GM12878 (cell line): ENCODE measurements around the gene APOBEC3C. TPM values are rescaled to one million over a fixed set of nuclear protein-coding genes. Genes with fewer than 3 reads are reported as not detected.

ENCODE experiments used
- CHD2 ChIP-seq: IDR thresholded peaks from 2 replicates; pipeline ENCODE4 v1.6.1; 2011; ENCODE audit warnings: low read depth, low read length, improper control_type of control experiment, borderline replicate concordance
- CREM ChIP-seq: IDR thresholded peaks from 2 replicates; pipeline ENCODE4 v1.6.1; 2014; ENCODE audit warnings: antibody characterized with exemption, low read depth
- EED ChIP-seq: sonication (generic); IDR thresholded peaks from 2 replicates; pipeline ENCODE4 v1.6.1; 2016; ENCODE audit warnings: antibody characterized with exemption, low read depth
- EP300 ChIP-seq, 2 experiments: fragments of 150-350 bp in 1 of 2; IDR thresholded peaks; 2 replicates each; pipeline ENCODE4 v1.6.1; 2011 to 2012; ENCODE audit warnings: low read depth in 2 of 2, low read length in 2 of 2, borderline replicate concordance in 1 of 2, improper control_type of control experiment in 1 of 2, inconsistent platforms in 1 of 2; ENCODE audit not compliant: control insufficient read depth in 1 of 2
- IKZF1 ChIP-seq: fragments of 450-650 bp; conservative IDR thresholded peaks from 2 replicates; pipeline ENCODE4 v1.6.1; 2017; ENCODE audit warnings: antibody characterized with exemption, mild to moderate bottlenecking
- MTA2 ChIP-seq: fragments of 450-650 bp; IDR thresholded peaks from 2 replicates; pipeline ENCODE4 v1.6.1; 2016; ENCODE audit warnings: low read depth, mild to moderate bottlenecking, moderate library complexity
- MXI1 ChIP-seq: fragments of 150-350 bp; IDR thresholded peaks from 2 replicates; pipeline ENCODE4 v1.6.1; 2011; ENCODE audit warnings: low read depth, mild to moderate bottlenecking, inconsistent platforms, low read length, improper control_type of control experiment
- NFYB ChIP-seq: IDR thresholded peaks from 2 replicates; pipeline ENCODE4 v1.6.1; 2011; ENCODE audit warnings: low read depth, mild to moderate bottlenecking, low read length, improper control_type of control experiment, moderate library complexity; ENCODE audit not compliant: insufficient read depth
- NR2C1 ChIP-seq: fragments of 450-650 bp; IDR thresholded peaks from 2 replicates; pipeline ENCODE4 v1.6.1; 2017; ENCODE audit warnings: antibody characterized with exemption, mild to moderate bottlenecking, moderate library complexity
- RUNX3 ChIP-seq: IDR thresholded peaks from 2 replicates; pipeline ENCODE4 v1.6.1; 2012; ENCODE audit warnings: low read length, inconsistent platforms
- SP1 ChIP-seq: IDR thresholded peaks from one replicate; pipeline ENCODE4 v1.6.1; 2011; ENCODE audit warnings: low read depth, low read length
- ZNF274 ChIP-seq: IDR thresholded peaks from one replicate; pipeline ENCODE4 v1.8.0; 2011; ENCODE audit not compliant: insufficient read length, insufficient read depth
- polyA plus RNA-seq, 11 experiments: library from polyadenylated mRNA; depleted of rRNA in 4 of 11; unstranded in 6 of 11; stranded (reverse) in 5 of 11; fragments of >200 nt; fragmentation: Nextera tagmentation in 4 of 11; fragmentation: Illumina TruSeq in 1 of 11; extraction: Ambion mirVana in 4 of 11; extraction: Trizol in 1 of 11; gene quantifications; 1 replicate in 1 of 11; 2 replicates in 10 of 11; pipeline versions ENCODE4 v1.2.1 to v1.2.3, GENCODE V29; 2011 to 2016; ENCODE audit warnings: inconsistent platforms in 2 of 11, missing spikeins in 2 of 11, low read depth in 1 of 11
- total RNA-seq, 4 experiments: library from RNA; depleted of rRNA in 3 of 4; stranded (reverse); fragments of >200 nt in 3 of 4; fragmentation: Illumina TruSeq in 1 of 4; extraction: Trizol in 1 of 4; gene quantifications; 2 replicates each; pipeline versions ENCODE4 v1.2.1 to v1.2.3, GENCODE V29; 2013 to 2021
- TF ChIP-seq, protein P1 (sequence below): IDR thresholded peaks from 2 replicates; pipeline ENCODE4 v1.6.1; 2012; ENCODE audit warnings: low read depth, low read length, improper control_type of control experiment

APOBEC3C gene
- total and polyA plus RNA-seq, 10 of the 15 experiments (the other 5 are each of a cell fraction or from before 2014, with no cell fraction given), result 22.9 to 290 (median 156) TPM

DNA sequence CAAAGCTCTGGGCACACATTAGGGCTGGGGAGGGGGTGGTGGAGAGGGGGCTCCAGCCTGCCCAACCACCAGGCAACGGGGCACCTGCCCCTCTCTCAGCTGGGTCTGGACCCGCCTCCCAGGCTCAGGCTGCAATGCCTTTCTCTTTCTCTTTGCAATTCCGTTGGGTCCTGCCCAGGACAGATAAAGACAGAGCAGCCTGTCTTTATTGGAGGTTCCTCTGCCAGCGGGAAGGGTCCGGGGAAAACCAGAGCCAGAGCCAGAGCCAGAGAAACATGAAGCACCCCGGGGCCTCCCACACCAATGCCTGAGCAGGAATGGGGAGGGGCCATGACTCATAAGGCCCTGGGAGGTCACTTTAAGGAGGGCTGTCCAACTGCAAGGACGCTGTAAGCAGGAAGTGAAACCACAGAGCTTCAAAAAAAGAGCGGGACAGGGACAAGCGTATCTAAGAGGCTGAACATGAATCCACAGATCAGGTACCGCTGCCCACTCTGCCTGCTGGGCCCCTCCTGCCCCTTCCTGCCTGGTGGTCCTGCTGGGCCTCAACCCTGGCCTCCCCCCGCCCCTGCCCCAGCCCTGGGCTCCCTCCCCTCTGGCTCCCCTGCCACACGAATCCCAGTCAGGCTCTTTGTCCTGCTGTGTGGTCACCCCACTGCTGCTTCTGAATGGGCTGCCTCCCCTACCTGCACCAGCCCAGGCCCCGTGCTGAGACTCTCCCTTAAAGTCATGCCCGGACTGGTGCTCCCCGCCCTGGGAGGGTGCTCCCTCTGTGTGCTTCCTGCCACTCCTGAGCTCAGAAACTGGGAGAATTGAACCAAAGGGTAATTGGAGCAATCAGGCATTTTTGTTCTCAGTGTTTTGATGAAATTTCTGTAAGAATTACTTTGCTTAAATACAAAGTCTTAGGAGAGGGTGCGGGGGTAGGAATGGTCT is 31.8 kb upstream of the APOBEC3C start, which contains the start of gene APOBEC3B (continued):
- TF ChIP-seq RUNX3 (peak; percentile 89), CHD2 (no peak), MTA2 (peak; percentile 31; the same call in 1 of the 2 replicates), EED (peak; percentile 78), IKZF1 (peak; percentile 71), MXI1 (0 out of 2 replicates have a peak, but pooled peaks have one; percentile 43), CREM (peak; percentile 37; the same call in 1 of the 2 replicates), SP1 (peak; percentile 19), NR2C1 (peak; percentile 63; the same call in 1 of the 2 replicates), ZNF274 (no peak), NFYB (peak; percentile 73), EP300 (IDR thresholded peaks at IDR 0.05; ENCODE audit: borderline replicate concordance in 1 of 2, control insufficient read depth in 1 of 2, low read depth in 2 of 2, low read length in 2 of 2) (no peak)
- TF ChIP-seq, protein P1, sequence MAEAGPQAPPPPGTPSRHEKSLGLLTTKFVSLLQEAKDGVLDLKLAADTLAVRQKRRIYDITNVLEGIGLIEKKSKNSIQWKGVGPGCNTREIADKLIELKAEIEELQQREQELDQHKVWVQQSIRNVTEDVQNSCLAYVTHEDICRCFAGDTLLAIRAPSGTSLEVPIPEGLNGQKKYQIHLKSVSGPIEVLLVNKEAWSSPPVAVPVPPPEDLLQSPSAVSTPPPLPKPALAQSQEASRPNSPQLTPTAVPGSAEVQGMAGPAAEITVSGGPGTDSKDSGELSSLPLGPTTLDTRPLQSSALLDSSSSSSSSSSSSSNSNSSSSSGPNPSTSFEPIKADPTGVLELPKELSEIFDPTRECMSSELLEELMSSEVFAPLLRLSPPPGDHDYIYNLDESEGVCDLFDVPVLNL, result peak; percentile 89
